ENCODE data around the gene PHGDH.
"Not testable (repeated sequence)": the region's sequence is repeated elsewhere in the genome, so short reads cannot be mapped to it uniquely, and the experiment has no call there.

The PHGDH gene

GRCh38 chr1:119767486-119767885 lies 55.8 kb downstream of the PHGDH start:
- DNase-seq = no peak

GRCh38 chr1:119768778-119769177 lies 57.0 kb downstream of the PHGDH start, which contains the start of gene HMGCS2:
HMGCS2 (minus strand) TSS chr1:119768905; CDS start chr1:119768844, 61 bp downstream.
- no peak for DNase-seq

- no peak for DNase-seq
Observed at GRCh38 chr1:119771016-119771415, 59.3 kb downstream of the PHGDH start.

GRCh38 chr1:119771770-119772169 lies 60.0 kb downstream of the PHGDH start:
- no peak for DNase-seq

- no peak for DNase-seq
Observed at GRCh38 chr1:119772298-119772697, 60.6 kb downstream of the PHGDH start.

GRCh38 chr1:119773711-119774241 lies 62.0 kb downstream of the PHGDH start:
- no peak for DNase-seq

GRCh38 chr1:119774746-119775490 lies 63.2 kb downstream of the PHGDH start:
- DNase-seq = no peak

- no peak for DNase-seq
Observed at GRCh38 chr1:119778359-119778758, 66.6 kb downstream of the PHGDH start.

- no peak for DNase-seq
Observed at GRCh38 chr1:119778886-119779560, 67.3 kb downstream of the PHGDH start.

- no peak for DNase-seq
Observed at GRCh38 chr1:119779869-119780356, 68.2 kb downstream of the PHGDH start.

- DNase-seq = no peak
Observed at GRCh38 chr1:119781434-119782210, 69.9 kb downstream of the PHGDH start.

GRCh38 chr1:119782631-119783325 lies 71.0 kb downstream of the PHGDH start:
- no peak for DNase-seq

GRCh38 chr1:119783354-119784185 lies 71.8 kb downstream of the PHGDH start:
- no peak for DNase-seq

GRCh38 chr1:119784191-119784781 lies 72.6 kb downstream of the PHGDH start:
- no peak for DNase-seq

- not testable (repeated sequence) for DNase-seq
Observed at GRCh38 chr1:119786046-119786445, 74.3 kb downstream of the PHGDH start.

GRCh38 chr1:119786473-119787050 lies 74.8 kb downstream of the PHGDH start:
- DNase-seq = not testable (repeated sequence)

GRCh38 chr1:119787776-119788175 lies 76.0 kb downstream of the PHGDH start:
- no peak for DNase-seq

- no peak for DNase-seq
Observed at GRCh38 chr1:119790451-119791198, 78.9 kb downstream of the PHGDH start.

GRCh38 chr1:119791377-119791776 lies 79.6 kb downstream of the PHGDH start:
- no peak for DNase-seq
